Body of pancreas (tissue), 4 donors: ENCODE data around the gene C18orf54.

Experiments used
- POLR2A ChIP-seq, 3 donors: fragments of 450-650 bp; IDR thresholded peaks; one replicate each; pipeline ENCODE4 v1.6.1; 2016; ENCODE audit warnings: antibody characterized with exemption in 3 of 3, mild to moderate bottlenecking in 2 of 3
- TF ChIP-seq, protein P1 (sequence below), 7 experiments: fragments of 450-650 bp in 4 of 7; fragments of 200-600 bp in 3 of 7; sonication (generic) in 3 of 7; IDR thresholded peaks; one replicate each; pipeline ENCODE4 v1.5.1; 2016 to 2019; ENCODE audit warnings: antibody characterized with exemption in 7 of 7

DNA sequence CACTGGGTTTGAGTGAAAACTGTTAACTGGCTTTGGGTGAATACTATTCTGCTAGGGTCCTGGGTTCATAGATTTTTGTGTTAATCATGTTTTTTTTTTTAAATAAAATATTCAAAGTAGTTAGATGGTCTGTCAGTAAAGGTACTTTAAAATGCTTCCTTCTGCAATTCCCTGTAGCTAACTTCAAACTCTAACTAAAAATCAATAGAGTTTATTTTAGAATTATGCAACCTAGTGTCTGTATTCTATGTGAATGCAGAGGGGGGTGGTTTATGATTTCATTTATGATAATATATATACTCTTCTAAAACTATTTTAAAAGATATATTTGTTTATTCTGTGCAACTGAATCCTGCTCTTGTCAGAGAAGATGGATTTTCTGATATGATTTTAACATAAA lies 27.9 kb upstream of the C18orf54 start:
- TF ChIP-seq, protein P1, sequence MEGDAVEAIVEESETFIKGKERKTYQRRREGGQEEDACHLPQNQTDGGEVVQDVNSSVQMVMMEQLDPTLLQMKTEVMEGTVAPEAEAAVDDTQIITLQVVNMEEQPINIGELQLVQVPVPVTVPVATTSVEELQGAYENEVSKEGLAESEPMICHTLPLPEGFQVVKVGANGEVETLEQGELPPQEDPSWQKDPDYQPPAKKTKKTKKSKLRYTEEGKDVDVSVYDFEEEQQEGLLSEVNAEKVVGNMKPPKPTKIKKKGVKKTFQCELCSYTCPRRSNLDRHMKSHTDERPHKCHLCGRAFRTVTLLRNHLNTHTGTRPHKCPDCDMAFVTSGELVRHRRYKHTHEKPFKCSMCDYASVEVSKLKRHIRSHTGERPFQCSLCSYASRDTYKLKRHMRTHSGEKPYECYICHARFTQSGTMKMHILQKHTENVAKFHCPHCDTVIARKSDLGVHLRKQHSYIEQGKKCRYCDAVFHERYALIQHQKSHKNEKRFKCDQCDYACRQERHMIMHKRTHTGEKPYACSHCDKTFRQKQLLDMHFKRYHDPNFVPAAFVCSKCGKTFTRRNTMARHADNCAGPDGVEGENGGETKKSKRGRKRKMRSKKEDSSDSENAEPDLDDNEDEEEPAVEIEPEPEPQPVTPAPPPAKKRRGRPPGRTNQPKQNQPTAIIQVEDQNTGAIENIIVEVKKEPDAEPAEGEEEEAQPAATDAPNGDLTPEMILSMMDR (IDR thresholded peaks at IDR 0.05) = no peak
- no peak for TF ChIP-seq POLR2A (IDR thresholded peaks at IDR 0.05)
